Measurements from ENCODE around the gene IFNW1. TPM values are rescaled to one million over a fixed set of nuclear protein-coding genes. Genes with fewer than 3 reads are reported as not detected.

Gene IFNW1
- total RNA-seq, 1 experiment from 2014 or later = not detected

DNA sequence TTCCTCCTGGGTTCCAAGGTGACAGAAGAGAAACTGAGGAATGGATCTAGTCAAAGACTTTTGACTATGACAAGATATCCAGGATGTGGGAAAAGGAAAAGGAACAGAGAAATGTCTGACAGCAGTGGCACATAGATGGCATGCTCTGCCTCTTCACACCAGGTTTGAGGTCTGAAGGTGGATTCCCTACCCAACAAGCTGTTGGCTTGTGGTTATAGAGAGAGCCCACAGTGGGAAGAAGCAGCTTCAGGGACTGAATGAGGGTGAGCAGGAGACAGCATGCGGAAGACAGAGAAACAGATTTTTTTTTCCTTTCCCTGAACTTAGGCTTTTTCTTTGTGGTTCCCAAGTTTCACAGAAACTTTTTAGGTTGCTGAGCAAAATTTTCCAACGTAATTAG, 20.6 kb downstream of the IFNW1 start:
- no peak for DNase-seq (ENCODE audit: low read depth, low spot score)
- in situ Hi-C loops (cut with HindIII; ENCODE audit: low pct_unique_long_range_greater_than_20kb, low sequenced_read_pairs) = no loop called here

DNA sequence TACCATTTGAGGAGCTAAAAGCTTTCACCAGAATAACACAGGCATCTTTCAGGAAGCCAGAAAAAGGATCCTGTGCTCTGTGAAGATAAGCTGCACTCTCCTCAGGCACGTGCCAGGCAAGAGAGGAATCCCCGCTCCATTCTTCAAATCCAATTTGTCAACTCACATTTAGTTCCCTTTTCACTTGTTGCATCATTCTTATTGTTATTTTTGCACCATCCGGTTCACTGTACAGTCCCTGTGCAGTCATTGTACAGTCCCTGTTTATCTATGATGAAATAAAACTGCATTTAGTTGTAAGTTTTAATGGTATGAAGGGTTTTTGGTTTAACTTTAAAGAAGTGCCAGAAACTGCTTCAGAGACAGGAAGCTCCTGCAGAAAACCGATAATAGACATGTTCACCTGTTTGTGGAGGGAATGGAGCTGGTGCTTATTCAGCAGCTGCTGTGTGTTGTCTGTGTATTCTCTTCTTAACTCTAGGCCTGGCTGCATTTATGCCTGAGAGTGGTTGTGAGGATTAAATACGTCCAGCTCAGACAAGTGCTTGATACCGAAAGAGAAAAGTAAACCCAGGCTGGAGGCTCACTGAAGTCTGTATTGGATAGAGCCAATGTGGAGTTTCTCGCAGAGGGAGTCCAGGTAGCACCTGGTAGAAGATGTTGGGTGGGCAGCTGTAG, 22.4 kb downstream of the IFNW1 start:
- no peak for DNase-seq (ENCODE audit: low read depth, low spot score)
- in situ Hi-C loops (cut with HindIII; ENCODE audit: low pct_unique_long_range_greater_than_20kb, low sequenced_read_pairs) = no loop called here

GRCh38 chr9:21114311-21114710, 27.3 kb downstream of the IFNW1 start:
- DNase-seq (ENCODE audit: low read depth, low spot score) = no peak
- in situ Hi-C loops (cut with HindIII; ENCODE audit: low pct_unique_long_range_greater_than_20kb, low sequenced_read_pairs) = no loop called here

DNA sequence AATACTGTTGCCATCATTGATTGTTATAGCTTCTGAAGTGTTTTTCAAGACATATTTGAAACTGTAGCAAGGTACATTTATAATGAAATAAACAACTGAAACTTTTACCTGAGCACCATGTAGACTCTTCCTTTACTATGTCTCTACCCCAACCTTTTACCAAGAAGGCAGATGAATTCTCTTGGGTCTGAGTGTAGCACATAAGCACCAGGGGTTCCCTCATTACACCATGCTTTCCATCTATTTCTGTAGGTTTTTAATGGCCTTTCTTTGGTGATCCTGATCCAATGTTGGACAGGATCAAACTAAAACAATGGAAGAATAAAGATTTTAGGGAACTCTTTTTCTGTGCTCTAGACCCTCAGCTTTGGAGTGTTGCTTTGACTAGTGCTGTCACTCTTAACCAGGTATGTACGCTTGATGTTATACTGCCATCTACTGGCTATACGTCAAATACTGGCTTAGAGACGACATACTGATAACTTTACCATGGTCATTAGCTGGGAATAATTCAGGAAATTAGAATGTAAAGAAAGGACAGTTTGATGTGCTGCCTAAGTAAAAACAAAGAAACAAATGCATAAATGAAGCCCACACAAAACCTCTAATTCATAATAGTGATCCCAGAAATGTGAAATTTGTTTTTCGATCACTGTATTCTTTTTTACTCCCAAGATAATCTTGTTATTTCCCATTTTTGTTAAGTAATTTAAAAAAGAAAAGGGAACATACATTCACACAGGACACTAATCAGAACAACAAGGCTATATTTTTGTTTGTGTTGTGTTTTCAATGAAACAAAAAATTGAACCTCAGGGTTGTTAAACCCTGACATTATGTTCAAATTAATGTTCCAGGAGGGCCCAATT, 30.7 kb downstream of the IFNW1 start:
- DNase-seq (ENCODE audit: low read depth, low spot score) = peak; percentile 82

GRCh38 chr9:21104787-21105186, 36.8 kb downstream of the IFNW1 start:
- in situ Hi-C loops (cut with HindIII; ENCODE audit: low pct_unique_long_range_greater_than_20kb, low sequenced_read_pairs) = no loop called here
- DNase-seq (ENCODE audit: low read depth, low spot score) = no peak

More for the DNA sequence above, 30.7 kb downstream of the IFNW1 start:
- in situ Hi-C loops (cut with HindIII; ENCODE audit: low pct_unique_long_range_greater_than_20kb, low sequenced_read_pairs) = no loop called here

DNA sequence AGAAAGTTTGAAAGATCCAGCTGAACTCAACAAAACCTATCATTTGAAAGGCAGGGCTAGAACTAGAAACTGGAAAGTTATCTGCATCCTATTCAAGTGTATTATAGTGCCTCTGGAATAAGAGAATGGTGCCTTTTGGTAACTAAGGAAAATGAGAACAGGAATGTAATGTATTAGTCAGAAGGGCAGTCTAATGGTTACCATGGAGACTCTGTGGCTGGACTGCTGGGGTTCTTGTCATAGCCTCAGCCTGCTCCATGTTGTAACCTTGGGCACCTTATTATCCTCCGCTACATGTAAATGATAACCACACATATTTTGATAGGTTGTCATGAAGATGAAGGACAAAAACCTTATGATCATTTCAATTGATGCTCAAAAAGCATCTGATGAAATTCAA, 39.3 kb downstream of the IFNW1 start:
- DNase-seq (ENCODE audit: low read depth, low spot score) = no peak
- in situ Hi-C loops (cut with HindIII; ENCODE audit: low pct_unique_long_range_greater_than_20kb, low sequenced_read_pairs) = no loop called here

- DNase-seq (ENCODE audit: low read depth, low spot score) = no peak
- in situ Hi-C loops (cut with HindIII; ENCODE audit: low pct_unique_long_range_greater_than_20kb, low sequenced_read_pairs) = no loop called here
Observed at GRCh38 chr9:21097817-21098216, 43.8 kb downstream of the IFNW1 start.

DNA sequence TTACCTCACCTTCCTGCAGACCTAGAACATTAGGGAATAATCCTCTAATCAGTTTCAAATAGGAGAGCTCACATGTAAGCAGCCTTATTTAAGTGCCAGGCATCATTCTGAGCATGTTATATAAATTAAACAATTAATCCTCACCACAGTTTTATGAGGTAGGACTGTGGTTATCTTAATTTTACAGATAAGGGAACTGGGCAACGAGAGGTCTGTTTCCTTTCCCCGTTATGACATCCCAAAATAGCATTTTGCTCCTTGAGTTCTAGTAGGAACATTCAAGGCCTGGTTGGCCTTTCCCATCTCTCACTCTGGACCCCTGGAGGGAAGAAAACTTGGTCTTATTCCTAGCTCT, 44.8 kb downstream of the IFNW1 start:
- in situ Hi-C loops (cut with HindIII; ENCODE audit: low pct_unique_long_range_greater_than_20kb, low sequenced_read_pairs) = no loop called here
- no peak for DNase-seq (ENCODE audit: low read depth, low spot score)

DNA sequence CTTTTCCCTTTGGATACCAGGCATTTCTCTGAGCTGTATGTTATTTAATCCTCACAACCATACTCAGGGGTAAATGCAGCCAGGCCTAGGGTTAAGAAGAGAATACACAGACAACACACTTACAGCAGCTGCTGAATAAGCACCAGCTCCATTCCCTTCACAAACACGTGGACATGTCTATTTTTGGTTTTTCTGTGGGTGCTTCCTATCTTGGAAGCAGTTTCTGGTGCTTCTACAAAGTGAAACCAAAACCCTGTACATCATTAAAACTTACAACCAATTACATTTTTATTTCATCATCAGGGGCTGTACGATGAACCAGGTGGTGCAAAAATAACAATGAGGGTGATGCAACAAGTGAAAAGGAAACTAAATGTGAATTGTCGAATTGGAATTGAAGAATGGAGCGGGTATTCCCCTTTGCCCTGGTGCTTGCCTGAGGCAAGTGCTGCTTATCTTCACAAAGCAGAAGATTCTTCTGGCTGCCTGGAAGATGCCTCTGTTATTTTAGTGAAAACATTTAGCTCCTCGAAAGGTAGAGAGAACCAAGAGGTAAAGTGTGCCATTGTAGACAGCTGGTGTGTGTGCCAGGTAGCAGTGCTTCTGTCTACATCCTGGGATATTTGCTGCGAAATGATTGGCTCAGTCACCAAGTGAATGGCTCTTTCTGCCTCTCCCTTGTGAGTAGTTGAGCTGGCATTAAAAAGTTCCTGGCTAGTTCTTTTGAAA, 45.3 kb downstream of the IFNW1 start:
- DNase-seq (ENCODE audit: low read depth, low spot score) = peak; percentile 14
- in situ Hi-C loops (cut with HindIII; ENCODE audit: low pct_unique_long_range_greater_than_20kb, low sequenced_read_pairs) = no loop called here

DNA sequence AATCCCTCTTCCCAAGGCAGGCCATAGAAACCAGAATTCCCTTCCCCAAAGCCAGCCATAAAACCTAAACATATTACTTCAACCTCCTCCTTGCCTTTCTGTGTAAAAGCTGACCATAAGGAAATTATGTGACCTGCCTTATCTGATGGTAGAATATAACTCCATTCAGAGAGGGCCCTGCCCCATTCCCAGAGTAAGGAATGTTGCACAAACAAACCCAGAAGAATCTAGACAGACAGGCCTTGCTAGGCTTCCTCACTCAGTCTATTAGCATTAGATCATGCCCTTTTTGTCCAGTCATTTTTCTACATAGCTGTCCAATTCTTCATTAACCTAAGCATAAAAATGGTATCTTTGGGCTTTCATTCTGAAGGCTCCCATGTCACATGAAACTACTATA, 46.1 kb downstream of the IFNW1 start:
- no peak for DNase-seq (ENCODE audit: low read depth, low spot score)
- in situ Hi-C loops (cut with HindIII; ENCODE audit: low pct_unique_long_range_greater_than_20kb, low sequenced_read_pairs) = no loop called here

Small RNA genes within 50 kb of the gene (small RNA-seq; reads per million reads assigned to genes)
- gene IFNWP4 = 0 reads per million in 2 experiments
- gene RF00019 = 0 reads per million in 2 experiments

Other genes with a start within 250 kb of the IFNW1 start
- 1.1 and 1.4 TPM in 2 replicates for gene HACD4, start 110.2 kb downstream of the IFNW1 start, total RNA-seq (2014; rRNA removed; shearing (Covaris generic))
- not detected in 2 replicates for gene IFNB1, start 63.9 kb downstream of the IFNW1 start, total RNA-seq (2014; rRNA removed; shearing (Covaris generic))
- not detected in 2 replicates for gene IFNA21, start 24.8 kb upstream of the IFNW1 start, total RNA-seq (2014; rRNA removed; shearing (Covaris generic))
- gene IFNA4, start 45.8 kb upstream of the IFNW1 start, total RNA-seq (2014; rRNA removed; shearing (Covaris generic)) = not detected in 2 replicates
- not detected in 2 replicates for gene IFNA7, start 60.4 kb upstream of the IFNW1 start, total RNA-seq (2014; rRNA removed; shearing (Covaris generic))
- not detected in 2 replicates for gene IFNA10, start 65.3 kb upstream of the IFNW1 start, total RNA-seq (2014; rRNA removed; shearing (Covaris generic))
- not detected in 2 replicates for gene IFNA16, start 75.5 kb upstream of the IFNW1 start, total RNA-seq (2014; rRNA removed; shearing (Covaris generic))
- not detected in 2 replicates for gene IFNA17, start 86.4 kb upstream of the IFNW1 start, total RNA-seq (2014; rRNA removed; shearing (Covaris generic))
- not detected in 2 replicates for gene IFNA14, start 98.2 kb upstream of the IFNW1 start, total RNA-seq (2014; rRNA removed; shearing (Covaris generic))
- not detected in 2 replicates for gene IFNA5, start 163.5 kb upstream of the IFNW1 start, total RNA-seq (2014; rRNA removed; shearing (Covaris generic))
- 19.9 and 21.3 TPM in 2 replicates for gene KLHL9, start 193.6 kb upstream of the IFNW1 start, total RNA-seq (2014; rRNA removed; shearing (Covaris generic))
- gene IFNA6, start 209.1 kb upstream of the IFNW1 start, total RNA-seq (2014; rRNA removed; shearing (Covaris generic)) = not detected in 2 replicates
- not detected in 2 replicates for gene IFNA13, start 226.2 kb upstream of the IFNW1 start, total RNA-seq (2014; rRNA removed; shearing (Covaris generic))
- gene IFNA2, start 243.6 kb upstream of the IFNW1 start, total RNA-seq (2014; rRNA removed; shearing (Covaris generic)) = not detected in 2 replicates

Data from SK-MEL-5 (cell line).